ENCODE measurements around the gene KIAA0930. TPM values are rescaled to one million over a fixed set of nuclear protein-coding genes. Genes with fewer than 3 reads are reported as not detected.

The KIAA0930 gene
- total and polyA plus RNA-seq, 10 donors = 32.6 to 93.1 (median 58.1) TPM

DNA sequence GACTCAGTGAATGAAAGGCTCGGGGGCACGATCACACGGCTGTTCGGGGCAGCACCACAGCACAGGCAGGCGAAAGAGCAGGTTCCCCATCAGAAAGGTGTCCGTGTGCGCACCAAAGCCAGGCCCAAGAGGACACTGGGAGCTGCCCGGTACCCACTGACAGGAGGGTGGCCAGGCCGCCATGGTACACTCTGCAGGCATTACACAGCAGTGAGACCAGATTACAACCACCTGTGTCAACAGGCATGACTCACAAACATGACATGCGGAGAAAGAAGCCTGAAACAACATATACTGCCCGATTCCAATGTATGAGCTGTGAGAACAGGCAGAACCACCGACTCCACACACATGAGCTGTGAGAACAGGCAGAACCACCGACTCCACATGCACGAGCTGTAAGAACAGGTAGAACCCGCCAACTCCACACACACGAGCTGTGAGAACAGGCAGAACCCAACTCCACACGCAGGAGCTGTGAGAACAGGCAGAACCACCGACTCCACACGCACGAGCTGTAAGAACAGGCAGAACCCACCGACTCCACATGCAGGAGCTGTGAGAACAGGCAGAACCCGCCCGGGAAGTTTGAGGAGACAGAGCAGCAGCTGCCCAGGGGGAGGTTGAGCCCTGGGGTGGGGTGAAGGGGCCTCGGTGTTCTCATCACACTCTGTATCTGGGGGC is 32.6 kb downstream of the KIAA0930 start:
- Histone ChIP-seq H3K9me3 (no peaks in the 10 kb centered on the region), H3K4me1 (peaks cover 3 to 27% (median 10%) of the 10 kb centered on the region in 6 donors), H3K4me3 (no peak overlapping the region), H3K27me3 (replicated peaks in 1 of 7) (no peaks in the 10 kb centered on the region), H3K36me3 (peaks cover 0 to 90% (median 36%) of the 10 kb centered on the region in 6 donors), H3K27ac (no peak overlapping the region)
- intact Hi-C loops (cut with DNase I; ENCODE audit: low total_unique reads) = no loop called here
- TF ChIP-seq POLR2A (IDR thresholded peaks at IDR 0.05) (no peak), POLR2AphosphoS5 (IDR thresholded peaks at IDR 0.05) (no peak)
- TF ChIP-seq, protein P1, sequence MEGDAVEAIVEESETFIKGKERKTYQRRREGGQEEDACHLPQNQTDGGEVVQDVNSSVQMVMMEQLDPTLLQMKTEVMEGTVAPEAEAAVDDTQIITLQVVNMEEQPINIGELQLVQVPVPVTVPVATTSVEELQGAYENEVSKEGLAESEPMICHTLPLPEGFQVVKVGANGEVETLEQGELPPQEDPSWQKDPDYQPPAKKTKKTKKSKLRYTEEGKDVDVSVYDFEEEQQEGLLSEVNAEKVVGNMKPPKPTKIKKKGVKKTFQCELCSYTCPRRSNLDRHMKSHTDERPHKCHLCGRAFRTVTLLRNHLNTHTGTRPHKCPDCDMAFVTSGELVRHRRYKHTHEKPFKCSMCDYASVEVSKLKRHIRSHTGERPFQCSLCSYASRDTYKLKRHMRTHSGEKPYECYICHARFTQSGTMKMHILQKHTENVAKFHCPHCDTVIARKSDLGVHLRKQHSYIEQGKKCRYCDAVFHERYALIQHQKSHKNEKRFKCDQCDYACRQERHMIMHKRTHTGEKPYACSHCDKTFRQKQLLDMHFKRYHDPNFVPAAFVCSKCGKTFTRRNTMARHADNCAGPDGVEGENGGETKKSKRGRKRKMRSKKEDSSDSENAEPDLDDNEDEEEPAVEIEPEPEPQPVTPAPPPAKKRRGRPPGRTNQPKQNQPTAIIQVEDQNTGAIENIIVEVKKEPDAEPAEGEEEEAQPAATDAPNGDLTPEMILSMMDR (IDR thresholded peaks at IDR 0.05 in 8 of 11, conservative IDR thresholded peaks at IDR 0.05 in 3 of 11) = no peak
- DNase-seq = peak; percentile 69
- 87 to 94% (median 91%) methylated on average over 21 to 24 of the region's 24 CpGs for WGBS, 5 donors

DNA sequence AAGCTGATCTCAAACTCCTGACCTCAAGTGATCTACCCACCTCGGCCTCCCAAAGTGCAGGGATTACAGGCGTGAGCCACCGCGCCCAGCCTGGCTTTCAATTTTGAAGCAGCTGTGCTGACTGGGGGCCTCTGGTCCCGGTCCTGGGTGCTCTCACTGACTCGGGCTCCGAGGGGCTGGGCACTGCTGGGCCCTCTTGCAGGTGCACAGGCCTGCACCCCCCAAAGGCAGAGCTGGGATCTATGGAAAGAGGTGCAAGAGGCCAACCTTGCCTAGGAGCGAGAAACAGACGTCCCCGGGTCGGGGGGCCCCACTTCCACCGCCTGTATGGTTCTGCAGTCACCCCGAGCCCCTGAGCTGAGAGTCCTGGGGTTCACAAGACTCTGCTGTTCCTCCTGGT is 33.2 kb downstream of the KIAA0930 start:
- 92 to 98% (median 97%) methylated on average over 11 to 13 of the region's 13 CpGs for WGBS, 5 donors

DNA sequence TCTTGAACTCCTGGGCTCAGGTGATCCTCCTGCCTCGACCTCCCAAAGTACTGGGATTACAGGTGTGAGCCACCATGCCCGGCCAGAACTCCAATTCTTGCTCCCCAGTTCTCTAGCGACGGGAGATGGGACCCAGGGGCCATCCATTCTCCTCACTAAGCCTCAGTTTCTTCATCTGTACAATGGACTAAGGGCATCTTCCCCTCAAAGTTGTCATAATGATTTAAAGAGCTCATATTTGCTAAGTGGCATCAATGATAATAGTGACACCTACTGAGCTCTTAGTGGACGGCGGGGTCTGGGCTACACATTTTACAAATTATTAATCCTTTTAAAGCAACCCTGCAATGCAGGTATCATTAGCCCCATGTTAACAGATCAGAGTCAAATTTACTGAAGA is 34.5 kb downstream of the KIAA0930 start:
- no peaks in the 10 kb centered on the region for H3K27me3 ChIP-seq (replicated peaks in 1 of 7)
- peak; percentile 14 for DNase-seq
- no peak for TF ChIP-seq POLR2AphosphoS5 (IDR thresholded peaks at IDR 0.05)
- TF ChIP-seq, protein P1 (IDR thresholded peaks at IDR 0.05 in 8 of 11, conservative IDR thresholded peaks at IDR 0.05 in 3 of 11) = no peak
- TF ChIP-seq POLR2A (IDR thresholded peaks at IDR 0.05) = no peak
- no peak overlapping the region for H3K27ac ChIP-seq
- intact Hi-C loops (cut with DNase I; ENCODE audit: low total_unique reads) = no loop called here
- no peaks in the 10 kb centered on the region for H3K9me3 ChIP-seq
- peaks cover 0 to 10% (median 0%) of the 10 kb centered on the region in 6 donors for H3K4me1 ChIP-seq
- peaks cover 0 to 98% (median 48%) of the 10 kb centered on the region in 6 donors for H3K36me3 ChIP-seq
- no peak overlapping the region for H3K4me3 ChIP-seq
- WGBS, 5 donors = 87 to 100% (median 89%) methylated on average over 3 to 6 of the region's 6 CpGs

More for the DNA sequence above, 33.2 kb downstream of the KIAA0930 start:
- intact Hi-C loops (cut with DNase I; ENCODE audit: low total_unique reads) = no loop called here
- TF ChIP-seq POLR2AphosphoS5 (IDR thresholded peaks at IDR 0.05) = no peak
- TF ChIP-seq POLR2A (IDR thresholded peaks at IDR 0.05) = no peak
- Histone ChIP-seq H3K27ac (no peak overlapping the region), H3K4me3 (no peak overlapping the region), H3K27me3 (replicated peaks in 1 of 7) (no peaks in the 10 kb centered on the region), H3K9me3 (no peaks in the 10 kb centered on the region), H3K4me1 (peaks cover 0 to 21% (median 4%) of the 10 kb centered on the region in 6 donors), H3K36me3 (peaks cover 0 to 96% (median 41%) of the 10 kb centered on the region in 6 donors)
- DNase-seq = peak; percentile 60

DNA sequence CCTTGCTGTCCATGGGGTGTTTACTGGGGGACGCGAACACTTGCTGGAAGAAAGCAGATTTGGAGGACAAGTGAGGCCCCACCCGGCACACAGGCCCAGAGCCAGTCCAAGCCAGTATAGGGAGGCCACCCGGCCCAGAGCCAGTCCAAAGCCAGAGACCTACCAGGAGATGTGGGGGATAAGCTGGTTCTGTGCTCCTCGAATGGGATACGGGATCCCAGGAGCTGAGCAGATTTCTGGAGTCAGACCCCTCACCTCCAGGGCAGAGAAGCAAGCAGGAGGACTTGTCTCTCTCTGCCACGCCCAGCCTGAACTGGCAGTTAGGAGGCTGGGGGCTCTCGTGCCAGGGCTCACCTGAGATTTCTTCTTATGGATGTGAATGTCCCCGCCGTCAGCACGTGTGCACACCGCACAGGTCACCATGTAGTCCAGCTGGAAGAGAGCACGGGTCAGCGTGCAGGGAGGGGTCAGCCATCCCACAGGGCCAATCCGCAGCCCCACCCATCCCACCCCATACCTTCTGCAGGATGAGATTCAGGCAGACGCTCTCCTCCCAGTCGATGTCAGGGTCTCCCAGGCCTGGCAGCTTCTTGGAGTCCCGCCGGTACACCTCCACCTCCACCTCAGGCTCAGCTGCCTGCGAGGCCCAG is 35.3 kb downstream of the KIAA0930 start:
- Histone ChIP-seq H3K27me3 (replicated peaks in 1 of 7) (no peaks in the 10 kb centered on the region), H3K4me1 (peaks cover 0 to 10% (median 0%) of the 10 kb centered on the region in 6 donors), H3K27ac (no peak overlapping the region), H3K9me3 (no peaks in the 10 kb centered on the region), H3K4me3 (no peak overlapping the region), H3K36me3 (peaks cover 0 to 98% (median 53%) of the 10 kb centered on the region in 6 donors)
- TF ChIP-seq, protein P1 (IDR thresholded peaks at IDR 0.05 in 8 of 11, conservative IDR thresholded peaks at IDR 0.05 in 3 of 11) = no peak
- TF ChIP-seq POLR2AphosphoS5 (IDR thresholded peaks at IDR 0.05) (no peak), POLR2A (IDR thresholded peaks at IDR 0.05) (no peak)
- WGBS, 5 donors = 91 to 95% (median 93%) methylated on average over 10 to 20 of the region's 20 CpGs
- DNase-seq = peak; percentile 43
- intact Hi-C loops (cut with DNase I; ENCODE audit: low total_unique reads) = no loop called here

All from spleen (tissue), 11 donors.